Effector memory CD4-positive, alpha-beta T cell (primary cell): ENCODE results near the gene APIP.

Experiments used
- DNase-seq, 3 donors: peaks; one replicate each; pipeline ENCODE4 v3.0.0-alpha.2; 2020
- H3K27ac ChIP-seq: 2 replicates; pipeline ENCODE4 v1.7.0; 2013; ENCODE audit warnings: mild to moderate bottlenecking, low read length, moderate library complexity; ENCODE audit not compliant: insufficient read depth, poor library complexity, severe bottlenecking
- H3K27me3 ChIP-seq: replicated peaks from 2 replicates; pipeline ENCODE4 v1.7.0; 2013; ENCODE audit warnings: mild to moderate bottlenecking, low read length; ENCODE audit not compliant: insufficient read depth, control insufficient read depth, poor library complexity, severe bottlenecking
- H3K36me3 ChIP-seq: 2 replicates; pipeline ENCODE4 v1.7.0; 2013; ENCODE audit warnings: mild to moderate bottlenecking, low read length, moderate library complexity; ENCODE audit not compliant: control insufficient read depth, insufficient read depth
- H3K4me1 ChIP-seq: 2 replicates; pipeline ENCODE4 v1.7.0; 2013; ENCODE audit warnings: low read length, mild to moderate bottlenecking; ENCODE audit not compliant: control insufficient read depth, insufficient read depth, poor library complexity, severe bottlenecking
- H3K4me3 ChIP-seq: 2 replicates; pipeline ENCODE4 v1.7.0; 2013; ENCODE audit warnings: low read length, low read depth, mild to moderate bottlenecking; ENCODE audit not compliant: insufficient read depth, poor library complexity, severe bottlenecking
- H3K9me3 ChIP-seq: 2 replicates; pipeline ENCODE4 v1.7.0; 2013; ENCODE audit warnings: mild to moderate bottlenecking, low read length, moderate library complexity; ENCODE audit not compliant: control insufficient read depth
- total RNA-seq, 3 donors: gene quantifications; one replicate each; lab custom pipeline; 2026; lab: John Stamatoyannopoulos, UW

Gene APIP, protein sequence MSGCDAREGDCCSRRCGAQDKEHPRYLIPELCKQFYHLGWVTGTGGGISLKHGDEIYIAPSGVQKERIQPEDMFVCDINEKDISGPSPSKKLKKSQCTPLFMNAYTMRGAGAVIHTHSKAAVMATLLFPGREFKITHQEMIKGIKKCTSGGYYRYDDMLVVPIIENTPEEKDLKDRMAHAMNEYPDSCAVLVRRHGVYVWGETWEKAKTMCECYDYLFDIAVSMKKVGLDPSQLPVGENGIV
- total RNA-seq, result 6.3 to 12.3 (median 10.3) reads per million in 3 donors

DNA sequence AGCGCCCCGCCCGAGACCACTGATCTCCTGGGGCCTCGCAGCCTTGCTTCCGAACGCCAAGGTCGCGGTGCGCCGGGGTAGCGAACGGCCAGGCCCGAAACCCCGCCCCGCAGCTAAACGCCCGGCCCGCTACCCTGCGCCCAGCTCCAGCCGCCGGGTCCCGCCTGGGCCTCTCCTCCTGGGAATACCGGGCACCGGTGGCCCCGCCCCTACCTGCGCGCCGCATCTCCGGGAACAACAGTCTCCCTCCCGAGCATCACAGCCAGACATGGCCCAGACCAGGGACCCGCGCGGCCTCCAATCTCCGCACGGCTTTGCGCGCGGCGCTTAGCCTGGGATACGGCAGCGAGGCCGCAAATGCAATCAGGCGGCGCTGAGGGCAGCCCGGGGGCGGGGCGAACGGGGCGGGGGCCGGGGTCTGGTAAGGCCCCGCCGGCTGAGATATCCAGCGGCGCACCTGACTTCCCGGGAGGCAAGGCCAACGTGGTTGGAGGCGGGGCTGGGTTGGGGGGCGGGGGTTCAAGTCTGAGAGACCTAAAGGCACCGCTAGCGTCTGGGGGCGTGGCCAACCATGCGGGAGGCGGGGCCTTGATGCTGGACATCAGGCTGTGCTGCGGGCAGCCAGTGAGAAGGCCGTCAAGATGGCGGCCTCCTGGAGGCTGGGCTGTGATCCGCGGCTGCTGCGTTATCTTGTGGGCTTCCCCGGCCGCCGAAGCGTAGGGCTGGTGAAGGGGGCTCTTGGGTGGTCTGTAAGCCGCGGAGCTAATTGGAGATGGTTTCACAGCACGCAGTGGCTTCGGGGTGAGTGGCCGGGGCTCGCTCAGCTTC, at the start of gene APIP, which contains the start of gene PDHX:
Gene APIP (minus strand): TSS at position 365 of the 828 bp plus-strand sequence. CDS start 95 bp downstream, at position 270.
Gene PDHX (plus strand): TSS at position 604 of the 828 bp plus-strand sequence. CDS start 38 bp downstream, at position 642.
- Histone ChIP-seq H3K27ac (peak within 1 kb of the TSS; percentile 88), H3K27me3 (no peaks in the 10 kb centered on the region), H3K4me3 (peak within 1 kb of the TSS; percentile 87), H3K4me1 (peaks cover 4% of the 10 kb centered on the region), H3K36me3 (peaks cover 3% of the 10 kb centered on the region), H3K9me3 (no peaks in the 10 kb centered on the region)
- peak; percentile 95 to 98 (median 97) for DNase-seq

DNA sequence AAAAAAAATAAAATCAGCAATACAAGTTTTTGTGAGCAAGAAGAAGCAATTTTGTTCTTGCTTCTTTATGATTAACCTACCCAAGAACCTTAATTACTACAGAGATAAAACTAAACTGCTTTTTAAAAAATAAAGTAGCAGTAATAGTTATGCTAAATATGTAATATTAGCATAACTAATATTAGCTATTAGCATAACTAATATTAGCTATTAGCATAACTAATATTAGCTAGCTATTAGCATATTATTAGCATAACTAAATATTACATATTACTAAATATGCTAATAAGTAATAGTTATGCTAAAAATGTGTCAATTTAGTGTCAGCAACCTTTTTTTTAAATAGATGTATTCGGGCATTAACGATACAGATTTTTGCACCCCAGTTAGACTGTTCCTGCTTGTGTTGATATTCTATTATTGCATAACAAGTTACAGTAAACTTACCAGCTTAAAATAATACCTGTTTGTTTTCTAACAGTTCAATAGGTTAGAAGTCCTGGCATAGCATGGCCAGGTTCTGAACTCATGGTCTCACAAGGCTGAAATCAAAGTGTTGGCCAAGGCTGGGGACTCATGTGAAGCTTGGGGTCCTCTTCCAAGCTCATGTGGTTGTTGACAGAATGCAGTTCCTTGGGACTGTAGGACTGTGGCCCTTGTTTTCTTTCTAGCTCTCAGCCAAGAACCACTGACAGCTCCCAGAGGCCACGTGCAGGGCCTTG, 48.6 kb upstream of the APIP start:
- Histone ChIP-seq H3K27me3 (no peaks in the 10 kb centered on the region), H3K4me1 (no peaks in the 10 kb centered on the region)

DNA sequence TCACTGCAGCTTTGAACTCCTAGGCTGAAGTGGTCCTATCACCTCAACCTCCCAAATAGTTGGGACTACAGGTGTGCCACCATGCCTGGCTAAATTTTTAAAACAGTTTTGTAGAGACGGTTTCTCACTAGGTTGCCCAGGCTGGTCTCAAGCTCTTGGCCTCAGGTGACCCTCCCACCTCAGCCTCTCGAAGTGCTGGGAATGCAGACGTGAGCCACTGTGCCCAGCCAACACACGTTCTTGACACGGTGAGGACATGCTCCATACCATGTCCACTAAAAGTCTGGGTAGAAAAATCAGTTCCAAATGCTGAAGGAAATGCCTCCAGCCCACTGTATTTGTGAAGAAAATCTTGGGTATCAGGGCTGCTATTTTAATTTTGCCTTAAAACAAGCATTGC, 47.2 kb upstream of the APIP start:
- no peak for DNase-seq
- H3K4me3 ChIP-seq, result no peak overlapping the region
- peaks cover 9% of the 10 kb centered on the region for H3K36me3 ChIP-seq
- H3K4me1 ChIP-seq, result no peaks in the 10 kb centered on the region
- H3K27me3 ChIP-seq, result no peaks in the 10 kb centered on the region
- H3K27ac ChIP-seq, result no peak overlapping the region
- H3K9me3 ChIP-seq, result no peaks in the 10 kb centered on the region

More for the DNA sequence above, 48.6 kb upstream of the APIP start:
- no peak for DNase-seq
- Histone ChIP-seq H3K36me3 (peaks cover 17% of the 10 kb centered on the region), H3K27ac (no peak overlapping the region), H3K4me3 (no peak overlapping the region), H3K9me3 (no peaks in the 10 kb centered on the region)

DNA sequence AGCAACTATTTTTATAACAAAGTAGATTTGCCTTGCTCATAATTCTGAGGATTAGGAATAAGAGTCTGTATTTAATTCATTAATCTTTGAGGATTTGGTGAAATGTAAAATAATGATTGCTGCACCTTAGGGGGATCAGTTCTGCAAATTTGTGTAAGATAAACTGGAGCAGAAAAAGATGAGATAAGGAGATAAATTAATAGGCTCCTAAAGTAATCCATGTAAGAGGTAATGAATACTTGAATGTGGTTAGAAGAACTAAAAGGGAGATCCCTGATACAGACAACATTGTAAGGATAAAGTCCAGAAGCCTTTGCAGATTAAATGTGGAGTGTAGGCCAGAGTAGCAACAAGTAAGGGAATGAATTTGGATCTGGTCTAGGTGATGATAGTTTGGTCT, 45.9 kb upstream of the APIP start:
- Histone ChIP-seq H3K4me1 (no peaks in the 10 kb centered on the region), H3K27me3 (no peaks in the 10 kb centered on the region), H3K4me3 (no peak overlapping the region), H3K36me3 (peaks cover 9% of the 10 kb centered on the region), H3K27ac (no peak overlapping the region), H3K9me3 (no peaks in the 10 kb centered on the region)
- no peak for DNase-seq

DNA sequence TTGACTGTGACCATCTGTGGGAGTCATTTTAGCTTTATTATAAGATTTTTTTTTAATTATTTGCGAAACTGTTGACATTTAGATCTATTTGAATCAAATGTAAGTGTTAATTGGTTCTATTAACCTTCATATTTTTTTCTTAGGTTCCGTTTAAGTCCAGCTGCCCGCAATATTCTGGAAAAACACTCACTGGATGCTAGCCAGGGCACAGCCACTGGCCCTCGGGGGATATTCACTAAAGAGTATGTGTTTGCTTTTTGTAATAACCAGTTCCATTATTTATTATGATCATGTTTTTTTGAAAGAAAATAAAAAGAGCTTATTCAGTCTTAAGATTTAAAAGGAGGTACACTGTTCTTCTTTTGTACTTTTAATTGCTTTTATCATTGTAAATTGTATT, 44.1 kb upstream of the APIP start:
- H3K4me3 ChIP-seq, result no peak overlapping the region
- no peaks in the 10 kb centered on the region for H3K9me3 ChIP-seq
- DNase-seq, result no peak
- no peaks in the 10 kb centered on the region for H3K27me3 ChIP-seq
- H3K36me3 ChIP-seq, result peaks cover 6% of the 10 kb centered on the region
- H3K27ac ChIP-seq, result no peak overlapping the region
- H3K4me1 ChIP-seq, result no peaks in the 10 kb centered on the region

DNA sequence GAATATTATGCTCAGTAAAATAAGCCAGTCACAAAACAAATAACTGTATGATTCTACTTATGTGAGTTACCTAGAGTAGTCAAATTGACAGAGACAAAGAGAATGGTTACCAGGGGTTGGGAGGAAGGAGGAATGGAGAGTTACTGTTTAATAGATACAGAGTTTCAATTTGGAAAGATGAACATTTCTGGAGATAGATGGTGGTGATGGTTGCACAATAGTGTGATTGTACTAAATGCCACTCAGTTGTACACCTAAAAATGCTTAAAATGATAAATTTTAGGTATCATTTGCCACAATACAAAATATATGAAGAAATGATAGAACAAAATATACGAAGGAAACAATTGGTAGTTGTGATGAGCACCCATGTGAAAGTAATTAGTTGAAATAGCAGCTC, 43.6 kb upstream of the APIP start:
- Histone ChIP-seq H3K4me1 (no peaks in the 10 kb centered on the region), H3K27ac (no peak overlapping the region), H3K4me3 (no peak overlapping the region), H3K36me3 (peaks cover 3% of the 10 kb centered on the region), H3K27me3 (no peaks in the 10 kb centered on the region), H3K9me3 (no peaks in the 10 kb centered on the region)
- DNase-seq, result no peak

DNA sequence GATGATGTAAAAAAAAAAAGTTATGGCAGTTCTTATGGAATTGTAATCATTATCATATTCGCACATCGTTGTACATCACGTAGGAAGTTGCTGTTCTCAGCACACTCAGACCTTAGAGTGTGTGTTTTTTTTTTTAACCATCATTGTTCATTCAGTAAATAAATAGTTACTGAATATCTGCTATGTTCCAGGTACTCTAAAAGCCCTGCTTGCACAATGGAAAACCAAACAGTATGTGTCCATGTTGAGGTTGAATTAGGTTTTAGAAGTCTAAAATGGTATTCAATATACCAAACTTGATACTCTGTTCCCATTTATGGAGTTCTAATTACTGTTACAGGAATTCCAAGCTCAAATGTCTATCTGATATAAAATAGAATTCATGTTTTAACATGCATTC, 41.4 kb upstream of the APIP start:
- Histone ChIP-seq H3K9me3 (no peaks in the 10 kb centered on the region), H3K4me1 (no peaks in the 10 kb centered on the region), H3K36me3 (no peaks in the 10 kb centered on the region), H3K27ac (no peak overlapping the region), H3K4me3 (no peak overlapping the region), H3K27me3 (no peaks in the 10 kb centered on the region)
- no peak for DNase-seq

DNA sequence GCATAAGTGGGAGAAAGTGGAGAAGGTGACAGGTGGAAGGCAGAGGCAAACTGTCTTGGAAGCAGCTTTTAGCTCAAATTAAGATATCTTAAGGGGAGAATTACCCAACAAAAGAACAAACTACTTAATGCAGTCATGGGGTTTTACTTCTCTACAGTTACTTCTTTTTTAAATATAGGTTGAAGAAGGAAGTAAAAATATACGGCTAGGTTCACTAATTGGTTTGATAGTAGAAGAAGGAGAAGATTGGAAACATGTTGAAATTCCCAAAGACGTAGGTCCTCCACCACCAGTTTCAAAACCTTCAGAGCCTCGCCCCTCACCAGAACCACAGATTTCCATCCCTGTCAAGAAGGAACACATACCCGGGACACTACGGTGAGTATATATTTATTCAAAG, 41.0 kb upstream of the APIP start:
- H3K36me3 ChIP-seq, result no peaks in the 10 kb centered on the region
- H3K9me3 ChIP-seq, result no peaks in the 10 kb centered on the region
- no peaks in the 10 kb centered on the region for H3K4me1 ChIP-seq
- DNase-seq, result no peak
- no peaks in the 10 kb centered on the region for H3K27me3 ChIP-seq
- no peak overlapping the region for H3K4me3 ChIP-seq
- H3K27ac ChIP-seq, result no peak overlapping the region

DNA sequence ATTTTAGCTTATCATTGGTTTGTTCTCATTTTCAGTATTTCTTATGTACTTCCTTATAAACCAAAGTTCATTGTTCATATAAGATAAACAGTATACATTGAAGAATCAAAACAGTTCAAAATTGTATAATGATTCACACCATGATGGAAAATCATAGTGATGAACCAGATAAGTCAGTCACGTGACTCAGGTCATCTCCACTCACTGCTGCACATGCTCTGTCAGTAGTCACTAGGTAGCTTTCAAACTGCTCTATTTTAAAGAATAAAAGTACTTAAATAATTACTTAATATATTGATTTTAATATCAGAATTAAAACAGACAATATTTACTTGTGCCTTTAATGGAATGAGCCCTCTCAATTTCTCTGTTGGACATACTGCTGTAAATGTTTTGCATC, 37.8 kb upstream of the APIP start:
- H3K36me3 ChIP-seq, result no peaks in the 10 kb centered on the region
- no peaks in the 10 kb centered on the region for H3K9me3 ChIP-seq
- H3K27me3 ChIP-seq, result no peaks in the 10 kb centered on the region
- no peak overlapping the region for H3K4me3 ChIP-seq
- no peaks in the 10 kb centered on the region for H3K4me1 ChIP-seq
- no peak overlapping the region for H3K27ac ChIP-seq
- no peak for DNase-seq
